HG03439 (cell line): ENCODE data around the gene GAGE10.
"Not testable (repeated sequence)": the region's sequence is repeated elsewhere in the genome, so short reads cannot be mapped to it uniquely, and the experiment has no call there.

ENCODE experiments used
- ATAC-seq: cut with Tn5 transposase; IDR thresholded peaks from one replicate; pipeline ENCODE4 v1.9.1; 2021; ENCODE audit warnings: mild to moderate bottlenecking, moderate library complexity; ENCODE audit not compliant: unreplicated experiment

The GAGE10 gene

DNA sequence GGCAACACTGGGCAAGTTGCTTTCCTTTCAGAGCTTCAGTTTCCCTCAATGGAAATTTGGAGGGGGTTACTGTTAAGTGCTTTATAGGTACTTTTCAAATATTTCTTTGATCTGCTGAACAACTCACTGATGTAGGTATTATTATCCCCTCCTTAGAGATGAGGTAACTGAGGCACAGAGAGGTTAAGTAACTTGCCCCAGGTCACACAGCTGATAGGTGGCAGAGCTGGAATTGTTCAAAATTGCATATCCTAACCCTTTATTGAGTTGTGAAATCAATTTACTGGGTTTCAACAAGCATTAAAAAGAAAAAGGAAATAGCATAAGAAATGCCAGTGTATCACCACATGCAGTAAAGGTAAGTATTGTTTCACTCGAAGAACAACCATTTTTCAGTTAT, 27.2 kb upstream of the GAGE10 start:
- no peak for ATAC-seq

GRCh38 chrX:49276671-49277534, 26.5 kb upstream of the GAGE10 start:
- ATAC-seq, result no peak

- no peak for ATAC-seq
Measured at GRCh38 chrX:49277535-49277830, 26.0 kb upstream of the GAGE10 start.

GRCh38 chrX:49278081-49278480, 25.4 kb upstream of the GAGE10 start:
- ATAC-seq, result no peak

GRCh38 chrX:49282647-49283011, 20.8 kb upstream of the GAGE10 start:
- no peak for ATAC-seq

DNA sequence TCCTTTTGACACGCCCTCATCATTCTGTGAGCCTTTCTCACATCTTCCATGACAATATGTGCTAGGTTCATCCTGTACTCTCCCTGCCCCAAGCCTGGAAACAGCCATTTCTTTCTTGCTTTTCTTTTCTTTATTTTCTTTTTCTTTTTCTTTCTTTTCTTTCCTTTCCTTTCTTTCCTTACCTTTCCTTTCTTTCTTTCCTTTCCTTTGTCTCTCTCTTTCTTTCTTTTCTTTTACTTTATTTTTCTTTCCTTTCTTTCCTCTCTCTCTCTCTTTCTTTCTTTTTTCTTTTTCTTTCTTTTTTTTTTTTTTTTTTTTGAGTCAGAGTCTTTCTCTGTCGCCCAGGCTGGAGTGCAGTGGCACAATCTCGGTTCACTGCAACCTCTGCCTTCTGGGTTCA, 19.2 kb upstream of the GAGE10 start:
- no peak for ATAC-seq

DNA sequence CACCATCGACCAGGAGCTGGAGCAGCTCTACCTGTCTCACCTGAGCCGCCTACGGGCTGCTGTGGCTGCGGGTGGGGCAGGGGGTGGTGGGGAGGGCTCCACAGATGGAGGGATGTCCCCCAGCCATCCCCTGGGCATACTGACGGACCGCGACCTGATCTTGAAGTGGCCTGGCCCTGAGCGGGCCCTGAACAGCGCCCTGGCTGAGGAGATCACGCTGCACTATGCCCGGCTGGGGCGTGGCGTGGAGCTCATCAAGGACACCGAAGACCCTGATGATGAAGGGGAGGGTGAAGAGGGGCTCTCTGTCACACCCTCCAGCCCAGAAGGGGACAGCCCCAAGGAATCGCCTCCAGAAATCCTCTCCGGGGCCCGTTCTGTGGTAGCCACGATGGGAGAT, 17.3 kb upstream of the GAGE10 start:
- no peak for ATAC-seq

GRCh38 chrX:49286581-49286980, 16.9 kb upstream of the GAGE10 start:
- no peak for ATAC-seq

DNA sequence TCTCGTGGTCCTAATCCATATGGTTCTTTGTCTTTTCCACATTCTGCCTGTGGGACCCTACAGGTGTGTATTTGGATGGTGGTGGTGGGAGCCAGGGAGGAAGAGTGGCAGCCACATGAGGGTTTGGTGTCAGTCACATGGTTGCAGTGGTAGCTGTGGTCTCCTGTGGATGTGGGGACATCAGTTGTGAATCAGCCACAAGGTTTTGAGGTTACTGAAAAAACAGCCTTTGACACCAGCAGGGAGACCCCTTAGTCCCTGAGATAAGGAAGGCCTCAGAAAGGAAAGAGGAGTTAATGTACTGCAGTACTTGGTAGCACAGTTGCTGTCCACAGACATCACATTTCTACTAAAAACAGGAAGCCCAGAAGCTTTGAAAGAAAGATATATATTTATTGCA, 15.8 kb upstream of the GAGE10 start:
- no peak for ATAC-seq

DNA sequence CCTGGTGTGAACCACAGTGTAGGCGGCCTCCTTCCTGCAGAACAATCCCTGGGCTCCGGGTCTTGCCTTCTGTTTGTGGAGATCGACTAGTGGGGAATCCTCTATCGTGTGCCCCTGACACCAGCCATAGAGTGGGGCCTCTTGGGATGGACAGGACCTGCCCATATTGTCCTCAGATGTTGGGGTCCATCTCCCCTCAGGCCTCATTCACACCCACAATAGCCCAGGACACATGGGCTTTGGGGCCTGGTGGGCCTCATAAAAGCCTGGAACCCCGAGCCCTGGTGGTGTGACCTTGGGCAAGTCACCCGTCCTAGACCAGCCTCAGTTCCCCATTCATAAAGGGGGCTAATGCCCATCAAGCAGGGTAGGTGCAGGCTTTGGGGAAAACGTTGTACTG, 13.2 kb upstream of the GAGE10 start:
- ATAC-seq, result no peak

- no peak for ATAC-seq
Measured at GRCh38 chrX:49291615-49292337, 11.7 kb upstream of the GAGE10 start.

DNA sequence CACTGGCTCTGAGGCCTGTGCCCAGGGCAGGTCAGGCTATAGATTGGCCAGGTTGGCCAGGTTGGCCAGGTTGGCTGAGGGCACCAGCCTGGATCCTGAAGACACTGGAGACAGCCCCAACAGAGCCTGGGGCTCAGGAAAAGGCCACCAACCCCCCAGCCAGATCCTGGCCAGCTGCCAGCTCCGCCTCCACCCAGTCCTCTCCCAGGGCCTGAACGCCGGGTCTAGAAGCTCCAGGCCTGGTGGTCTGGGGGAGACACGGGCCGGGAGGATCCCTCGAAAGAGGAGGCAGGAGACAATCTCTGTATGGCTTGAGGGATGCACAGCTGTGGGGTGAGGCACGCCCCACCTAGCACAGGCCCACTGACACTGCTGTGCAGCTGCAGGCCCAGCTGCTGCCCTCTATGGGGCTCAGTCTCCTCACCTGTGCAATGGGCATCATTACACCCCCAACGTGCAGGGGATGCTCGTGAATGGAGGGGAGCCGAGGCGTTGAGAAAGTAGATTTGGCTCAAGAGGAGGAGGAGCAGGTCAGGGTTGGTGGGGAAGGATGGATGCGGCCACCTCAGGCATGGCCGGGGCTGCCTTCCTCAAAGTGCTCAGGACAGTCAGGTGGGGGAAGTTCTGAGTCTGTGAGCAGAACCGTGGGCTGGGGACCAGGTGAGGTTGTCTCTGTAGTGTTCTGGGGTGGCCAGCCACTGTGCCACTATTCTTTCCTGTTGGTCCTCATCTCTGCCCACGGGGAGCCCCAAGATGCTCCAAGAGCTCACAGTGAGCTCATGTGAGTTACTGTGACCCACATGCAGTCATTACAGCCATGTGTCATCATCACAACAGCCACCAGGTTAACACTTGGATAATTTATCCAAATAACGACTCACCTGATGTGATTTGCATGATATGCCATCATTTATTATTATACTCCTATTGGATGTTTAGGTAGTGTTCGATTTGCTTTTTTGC, 10.8 kb upstream of the GAGE10 start:
- no peak for ATAC-seq

DNA sequence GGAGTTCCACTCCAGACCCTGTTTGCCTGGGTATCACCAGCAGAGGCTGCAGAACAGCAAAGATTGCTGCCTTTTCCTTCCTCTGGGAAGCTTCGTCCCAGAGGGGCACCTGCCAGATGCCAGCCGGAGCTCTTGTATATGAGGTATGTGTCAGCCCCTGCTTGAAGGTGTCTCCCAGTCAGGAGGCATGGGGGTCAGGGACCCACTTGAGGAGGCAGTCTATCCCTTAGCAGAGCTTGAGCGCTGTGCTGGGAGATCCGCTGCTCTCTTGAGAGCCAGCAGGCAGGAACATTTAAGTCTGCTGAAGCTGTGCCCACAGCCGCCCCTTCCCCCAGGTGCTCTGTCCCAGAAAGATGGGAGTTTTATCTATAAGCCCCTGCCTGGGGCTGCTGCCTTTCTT, 4.2 kb upstream of the GAGE10 start:
- ATAC-seq, result not testable (repeated sequence)

DNA sequence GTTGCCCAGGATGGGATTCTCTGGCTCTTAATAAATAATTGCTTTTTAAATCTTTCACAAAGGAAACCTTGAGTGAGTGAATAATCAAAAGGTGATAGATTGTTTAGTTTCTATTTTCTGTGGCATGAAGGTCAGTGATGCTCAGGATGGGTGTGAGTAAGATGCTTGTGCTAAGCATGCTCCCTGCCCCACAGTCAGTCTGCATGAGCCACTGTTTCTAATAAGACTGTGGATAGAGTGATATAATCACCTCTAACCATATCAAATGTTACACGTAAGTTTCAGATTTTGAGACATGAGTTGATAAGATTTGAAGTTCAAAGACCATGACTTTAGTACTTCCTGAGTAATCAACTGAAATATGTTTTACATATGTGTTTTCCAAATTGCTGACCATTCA, 2.7 kb upstream of the GAGE10 start:
- no peak for ATAC-seq

- ATAC-seq, result not testable (repeated sequence)
Measured at GRCh38 chrX:49307775-49308174, 4.3 kb downstream of the GAGE10 start.

DNA sequence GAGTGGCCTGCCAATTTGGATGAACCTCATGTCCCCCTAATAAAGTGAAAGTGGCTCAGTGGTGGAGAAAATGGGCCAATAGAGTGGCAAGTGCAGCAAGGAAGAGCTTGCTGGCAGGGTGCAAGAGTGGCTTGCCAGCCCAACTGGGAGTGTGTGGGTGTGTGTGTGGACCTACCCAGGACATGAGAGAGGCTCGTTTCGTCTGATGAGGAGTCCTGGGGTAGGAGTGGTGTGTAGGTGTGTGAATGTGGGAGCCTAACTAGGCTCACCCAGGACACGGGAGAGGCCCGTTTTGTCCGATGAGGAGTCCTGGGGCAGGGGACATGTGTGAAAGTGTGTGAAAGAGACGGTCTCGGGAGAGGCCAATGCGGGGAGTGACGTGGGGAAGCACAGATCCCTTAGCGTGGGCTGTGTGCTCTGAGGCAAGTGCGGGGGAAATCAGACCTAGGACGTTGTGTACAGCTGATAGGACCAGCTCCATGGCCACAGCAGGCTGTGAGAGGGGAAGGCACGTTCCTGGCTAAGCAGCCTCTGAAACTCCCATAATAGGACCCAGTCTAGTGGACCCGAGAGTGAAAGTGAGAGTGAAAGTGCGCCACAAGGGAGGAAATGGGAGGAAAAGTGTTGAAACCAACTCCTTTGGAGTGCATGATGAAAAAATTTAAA, 5.3 kb downstream of the GAGE10 start:
- no peak for ATAC-seq

DNA sequence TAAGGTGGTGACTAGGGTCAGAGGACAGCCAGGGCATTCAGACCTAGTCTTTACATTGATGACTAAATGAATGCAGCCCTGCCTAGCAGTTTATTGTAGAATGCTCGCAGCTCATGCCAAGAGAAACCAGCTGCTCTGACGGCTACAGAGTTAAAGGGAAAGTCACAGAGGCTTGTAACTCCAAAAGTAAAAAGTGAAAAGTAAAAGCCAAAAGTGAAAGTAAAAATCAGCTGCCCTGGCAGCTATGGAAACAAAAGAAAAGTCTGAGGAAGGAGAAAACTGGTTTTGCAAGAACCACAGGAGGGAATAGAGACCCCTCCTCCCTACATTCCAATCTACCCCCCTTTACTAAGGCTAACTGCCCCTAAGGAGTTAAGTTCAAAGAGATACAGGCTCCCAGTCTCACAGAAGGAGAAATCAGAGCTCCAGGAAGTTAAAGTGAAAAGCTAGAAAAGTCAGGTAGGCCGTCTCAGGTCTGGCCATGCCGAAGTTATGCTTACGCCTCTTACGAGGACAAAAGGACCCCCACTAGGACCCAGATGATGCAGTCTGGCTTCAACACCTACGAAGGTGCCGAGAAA, 6.0 kb downstream of the GAGE10 start:
- ATAC-seq, result no peak

GRCh38 chrX:49310371-49310770, 6.9 kb downstream of the GAGE10 start:
- no peak for ATAC-seq

GRCh38 chrX:49312176-49312575, 8.7 kb downstream of the GAGE10 start:
- no peak for ATAC-seq

DNA sequence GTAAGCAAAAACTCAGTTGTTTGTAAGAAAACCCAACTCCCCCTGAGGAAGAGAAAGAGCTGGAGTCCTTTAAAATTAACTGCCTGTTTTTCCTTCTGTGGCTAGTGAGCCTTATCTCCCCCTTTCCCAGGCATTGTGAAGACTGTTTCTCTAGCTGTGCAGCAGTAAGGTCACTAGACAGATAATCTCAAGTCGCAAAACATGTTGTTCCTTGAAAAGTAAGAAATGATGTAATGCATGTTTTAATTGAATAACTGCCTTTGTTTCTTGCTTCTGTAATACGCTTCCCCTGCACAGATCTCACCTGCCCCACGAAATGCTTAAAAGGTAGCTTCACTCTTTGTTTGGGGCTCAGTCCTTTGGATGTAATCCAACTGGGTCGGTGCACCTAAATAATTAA, 12.6 kb downstream of the GAGE10 start:
- no peak for ATAC-seq

GRCh38 chrX:49321737-49322136, 18.3 kb downstream of the GAGE10 start, which contains the start of gene GAGE12J:
GAGE12J (plus strand) TSS chrX:49322037; CDS start chrX:49323194, 1,157 bp downstream.
- not testable (repeated sequence) for ATAC-seq
